Loucy (cell line): Measurements from ENCODE around the gene KDM4F.

Experiments used
- EZH2phosphoT487 ChIP-seq: fragments of 200-600 bp; IDR thresholded peaks from 2 replicates; pipeline ENCODE4 v1.6.1; 2018; ENCODE audit warnings: antibody characterized with exemption, mild to moderate bottlenecking, moderate library complexity, borderline replicate concordance
- TF ChIP-seq, protein P1 (sequence below): fragments of 200-600 bp; sonication (generic); conservative IDR thresholded peaks from 2 replicates; pipeline ENCODE4 v1.5.1; 2014; ENCODE audit warnings: mild to moderate bottlenecking, antibody characterized with exemption, low read length

DNA sequence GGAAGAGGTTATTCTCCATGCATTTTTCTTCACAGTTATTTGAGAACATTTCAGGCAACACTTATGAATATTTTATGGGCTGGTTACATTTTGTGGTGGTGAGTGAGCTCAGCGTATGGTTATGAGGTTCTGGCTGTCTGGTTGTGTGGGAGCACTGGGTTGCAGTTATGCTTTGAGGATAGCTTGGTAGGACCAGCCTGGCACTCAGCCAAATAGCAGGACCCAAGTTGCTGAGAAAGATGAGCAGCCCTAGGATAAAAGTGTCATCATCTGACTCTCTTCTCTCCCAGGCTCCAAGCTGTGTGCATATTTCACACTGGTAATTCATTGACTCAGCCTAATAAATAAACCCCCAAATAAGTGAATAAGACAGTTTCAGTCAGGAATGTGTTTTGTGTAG is 9.4 kb downstream of the KDM4F start:
- TF ChIP-seq, protein P1, sequence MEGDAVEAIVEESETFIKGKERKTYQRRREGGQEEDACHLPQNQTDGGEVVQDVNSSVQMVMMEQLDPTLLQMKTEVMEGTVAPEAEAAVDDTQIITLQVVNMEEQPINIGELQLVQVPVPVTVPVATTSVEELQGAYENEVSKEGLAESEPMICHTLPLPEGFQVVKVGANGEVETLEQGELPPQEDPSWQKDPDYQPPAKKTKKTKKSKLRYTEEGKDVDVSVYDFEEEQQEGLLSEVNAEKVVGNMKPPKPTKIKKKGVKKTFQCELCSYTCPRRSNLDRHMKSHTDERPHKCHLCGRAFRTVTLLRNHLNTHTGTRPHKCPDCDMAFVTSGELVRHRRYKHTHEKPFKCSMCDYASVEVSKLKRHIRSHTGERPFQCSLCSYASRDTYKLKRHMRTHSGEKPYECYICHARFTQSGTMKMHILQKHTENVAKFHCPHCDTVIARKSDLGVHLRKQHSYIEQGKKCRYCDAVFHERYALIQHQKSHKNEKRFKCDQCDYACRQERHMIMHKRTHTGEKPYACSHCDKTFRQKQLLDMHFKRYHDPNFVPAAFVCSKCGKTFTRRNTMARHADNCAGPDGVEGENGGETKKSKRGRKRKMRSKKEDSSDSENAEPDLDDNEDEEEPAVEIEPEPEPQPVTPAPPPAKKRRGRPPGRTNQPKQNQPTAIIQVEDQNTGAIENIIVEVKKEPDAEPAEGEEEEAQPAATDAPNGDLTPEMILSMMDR: no peak
- no peak for TF ChIP-seq EZH2phosphoT487
